GM04503 (cell line): ENCODE results near the gene AKT3.
A peak's percentile ranks its signal among the peaks of the same experiment; 100 is the strongest.

Experiments
- DNase-seq: peaks from one replicate; pipeline ENCODE4 v3.0.0-alpha.2; 2012; ENCODE audit warnings: low read depth

Gene AKT3

DNA sequence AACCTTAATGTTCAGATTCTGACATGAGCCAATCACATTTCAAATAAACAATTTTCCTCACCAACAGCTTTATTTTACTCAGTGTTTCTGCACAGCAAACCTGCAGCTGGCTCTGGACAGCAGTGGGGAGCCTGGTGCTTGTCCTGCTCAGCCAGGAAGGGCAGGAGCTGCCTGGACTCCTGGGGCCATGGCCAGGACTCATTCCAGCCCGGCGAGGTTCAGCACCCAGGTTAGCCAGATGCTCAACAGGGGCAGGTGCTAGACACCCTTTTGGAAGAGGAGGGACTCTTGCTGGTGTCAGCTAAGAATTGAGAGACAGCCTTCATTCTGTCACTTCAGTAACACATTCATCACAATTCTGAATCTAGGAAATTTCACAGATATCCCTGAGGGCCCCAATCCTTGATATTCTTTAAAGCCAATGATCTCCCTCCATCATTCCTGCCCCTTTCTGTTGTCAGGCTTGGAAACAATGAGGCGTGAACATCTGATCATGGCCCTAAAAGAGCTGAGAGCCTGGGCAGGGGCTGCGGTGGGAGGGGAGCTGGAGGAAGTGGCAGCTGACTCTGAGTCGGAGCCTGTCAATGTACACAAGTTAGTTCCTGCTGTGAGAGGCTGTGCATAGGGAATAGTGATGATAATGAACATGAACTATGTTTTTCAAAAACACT, 342.9 kb downstream of the AKT3 start:
- no peak for DNase-seq

DNA sequence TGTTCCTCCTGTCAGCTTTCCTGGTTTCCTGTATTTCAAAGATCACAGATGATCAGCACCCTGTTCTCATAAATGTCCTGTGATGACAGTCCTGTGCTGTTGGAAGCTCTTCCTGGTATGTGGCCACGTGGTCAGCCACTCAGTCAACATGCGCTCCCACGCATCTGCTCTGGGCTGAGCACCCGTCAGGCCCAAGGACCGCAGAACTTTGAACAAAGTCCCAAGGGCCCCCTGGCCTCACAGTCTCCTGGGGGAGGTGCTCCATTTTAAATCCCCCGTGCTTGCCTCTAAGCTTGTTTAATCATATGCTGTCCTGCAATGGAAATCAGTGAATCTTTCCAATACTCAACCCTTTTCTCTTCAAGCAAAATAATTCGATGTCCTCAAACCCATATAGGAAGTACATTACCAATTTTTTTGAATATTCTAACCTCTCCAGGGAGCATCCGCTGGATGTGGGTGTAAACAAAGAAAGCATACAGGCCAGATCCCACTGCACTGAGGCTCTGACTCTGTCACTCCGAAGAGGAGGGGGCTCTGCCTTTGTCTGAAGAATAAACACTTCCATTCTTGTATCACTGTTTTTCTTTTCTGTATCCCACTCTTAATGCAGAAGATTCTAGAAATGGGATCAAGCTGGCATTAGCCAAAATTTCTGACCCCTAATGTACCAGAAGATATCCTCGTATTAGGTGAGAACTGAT, 343.9 kb downstream of the AKT3 start:
- no peak for DNase-seq

DNA sequence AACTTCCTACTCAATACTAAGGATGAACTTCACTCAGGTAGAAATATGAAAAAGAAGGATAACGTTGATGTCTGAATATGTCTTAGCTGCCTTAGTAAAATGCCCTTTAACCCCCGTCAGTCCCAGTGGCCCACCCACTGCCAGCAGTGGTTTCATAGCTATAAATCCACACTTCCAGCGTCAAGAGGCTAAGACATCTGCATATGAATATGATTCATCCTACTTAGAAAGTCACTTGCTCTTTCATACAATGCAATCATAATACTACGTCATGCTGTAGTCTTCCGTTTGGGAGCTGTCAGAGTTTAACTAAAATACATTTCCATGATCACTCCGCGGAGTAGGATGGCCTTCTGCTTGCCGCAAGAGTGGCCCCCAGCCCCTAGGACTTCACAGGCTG, 346.9 kb downstream of the AKT3 start:
- no peak for DNase-seq

DNA sequence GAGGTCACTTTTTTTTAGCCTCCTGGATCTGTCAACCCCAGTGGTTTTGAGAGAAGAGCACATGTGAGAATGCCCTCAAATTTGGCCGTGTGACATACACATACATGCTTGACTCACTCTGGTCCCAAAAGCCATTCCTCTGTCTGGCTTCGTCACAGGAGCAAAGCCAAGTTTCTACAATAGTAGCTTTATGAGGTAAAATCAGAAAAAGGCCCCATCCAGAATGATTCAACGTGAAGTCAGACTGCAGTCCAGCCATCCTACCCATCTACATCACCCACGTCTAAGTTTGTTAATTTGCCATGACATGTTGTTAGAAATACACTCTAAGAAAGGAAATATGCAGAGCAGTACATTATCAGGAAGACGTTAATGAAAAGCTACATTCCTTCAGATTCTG, 349.0 kb downstream of the AKT3 start:
- peak; percentile 45 for DNase-seq

DNA sequence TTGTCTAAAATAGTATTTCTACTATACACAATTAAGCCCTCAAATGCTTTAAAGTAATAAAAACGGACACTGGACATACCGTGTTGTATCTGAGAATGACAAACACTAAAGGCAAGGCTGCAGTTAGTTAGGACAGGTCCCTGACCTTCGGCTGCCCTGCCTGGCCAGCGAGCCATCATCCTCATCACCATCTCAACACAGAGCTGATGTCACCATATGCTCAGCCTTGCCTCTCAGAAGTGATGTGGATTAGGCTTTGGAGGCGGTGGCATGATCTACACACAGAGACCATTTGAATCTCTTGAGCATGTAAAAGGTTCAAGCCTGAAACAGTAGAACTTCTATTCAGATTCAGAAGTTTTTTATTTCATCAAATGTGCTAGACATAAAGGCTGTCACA, 349.5 kb downstream of the AKT3 start:
- no peak for DNase-seq

DNA sequence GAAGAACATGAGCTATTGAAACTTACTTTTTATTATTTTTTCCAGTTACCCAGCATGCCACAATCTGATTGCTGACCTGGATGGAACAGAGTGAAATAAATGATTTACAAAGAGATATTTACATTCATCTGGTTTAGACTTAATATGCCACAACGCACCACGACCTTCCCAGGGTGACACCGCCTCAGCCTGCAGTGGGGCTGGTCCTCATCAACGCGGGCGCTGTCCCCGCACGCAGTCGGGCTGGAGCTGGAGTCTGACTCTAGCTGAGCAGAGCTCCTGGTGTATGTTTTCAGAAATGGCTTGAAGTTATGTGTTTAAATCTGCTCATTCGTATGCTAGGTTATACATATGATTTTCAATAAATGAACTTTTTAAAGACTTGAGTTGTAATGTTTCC, 350.3 kb downstream of the AKT3 start:
- DNase-seq = no peak

DNA sequence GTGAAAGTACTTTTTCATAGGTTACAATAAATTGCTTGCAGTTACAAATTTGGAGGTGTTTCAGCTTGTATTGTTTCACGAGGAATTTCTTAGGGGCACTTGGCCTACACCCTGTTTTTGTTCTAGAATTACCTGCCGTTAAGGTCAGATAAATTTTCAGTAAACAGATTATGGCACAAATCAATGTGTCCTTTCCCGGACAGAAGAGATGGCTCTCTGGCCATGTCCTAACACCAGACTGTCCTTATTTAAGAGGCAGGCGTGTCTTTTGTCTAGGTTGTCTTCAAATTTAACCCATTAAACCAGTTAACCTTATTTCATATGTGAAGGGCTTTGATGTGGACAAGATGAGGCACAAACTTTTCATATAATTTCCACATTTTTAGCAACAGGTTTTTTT, 350.8 kb downstream of the AKT3 start:
- DNase-seq = no peak

DNA sequence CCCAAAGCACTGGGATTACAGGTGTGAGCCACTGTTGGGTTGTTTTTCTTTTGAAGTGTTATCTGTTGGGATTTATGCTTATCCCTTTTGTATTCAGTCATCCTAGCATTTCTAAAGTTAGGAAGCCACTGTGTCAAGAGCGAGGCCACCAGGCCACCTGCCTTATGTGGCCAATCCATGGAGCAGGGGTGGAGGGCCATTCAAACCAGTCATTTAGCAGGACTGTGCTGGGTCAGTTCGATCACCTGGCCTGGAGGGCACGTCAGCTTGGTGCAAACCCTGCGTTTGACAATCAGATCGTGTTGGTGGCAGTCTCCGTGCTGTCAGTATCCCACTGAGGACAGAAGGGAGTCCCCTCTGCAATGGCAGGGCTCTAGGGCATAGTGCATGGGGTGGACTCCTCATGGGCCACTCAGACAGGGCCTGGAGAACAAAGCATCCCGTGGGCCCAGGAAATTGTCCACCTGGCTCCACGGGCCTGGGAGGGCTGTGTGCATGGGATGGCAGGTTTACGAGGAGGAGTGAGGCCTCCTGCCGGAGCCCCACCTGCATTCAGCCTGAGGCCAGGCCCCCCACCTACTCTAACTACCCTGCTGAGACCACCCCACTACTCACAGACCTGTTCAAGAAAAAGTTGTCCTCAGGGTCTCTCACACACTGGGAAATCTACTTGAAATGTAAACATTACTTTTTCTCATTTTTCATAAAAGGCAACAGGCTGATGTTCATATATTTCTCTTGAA, 351.9 kb downstream of the AKT3 start:
- no peak for DNase-seq

DNA sequence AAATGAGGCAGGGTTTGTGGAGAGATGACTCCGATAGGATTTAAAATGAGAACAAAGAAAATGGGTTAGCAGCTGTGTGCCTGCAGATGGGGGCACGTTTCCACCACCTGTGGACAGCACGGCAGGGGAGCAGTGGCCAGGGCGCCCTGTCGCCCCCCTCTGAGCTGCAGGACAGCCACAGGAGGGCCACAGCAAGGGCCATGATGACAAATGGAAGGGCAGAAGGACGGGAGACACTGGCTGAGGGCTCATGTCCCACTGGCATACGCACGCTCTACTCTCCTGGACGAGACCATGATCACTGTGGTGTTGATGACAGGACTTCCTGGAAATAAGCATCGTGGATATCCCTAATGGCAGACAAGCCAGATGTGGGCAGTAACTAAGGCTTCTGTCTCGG, 353.2 kb downstream of the AKT3 start:
- no peak for DNase-seq

DNA sequence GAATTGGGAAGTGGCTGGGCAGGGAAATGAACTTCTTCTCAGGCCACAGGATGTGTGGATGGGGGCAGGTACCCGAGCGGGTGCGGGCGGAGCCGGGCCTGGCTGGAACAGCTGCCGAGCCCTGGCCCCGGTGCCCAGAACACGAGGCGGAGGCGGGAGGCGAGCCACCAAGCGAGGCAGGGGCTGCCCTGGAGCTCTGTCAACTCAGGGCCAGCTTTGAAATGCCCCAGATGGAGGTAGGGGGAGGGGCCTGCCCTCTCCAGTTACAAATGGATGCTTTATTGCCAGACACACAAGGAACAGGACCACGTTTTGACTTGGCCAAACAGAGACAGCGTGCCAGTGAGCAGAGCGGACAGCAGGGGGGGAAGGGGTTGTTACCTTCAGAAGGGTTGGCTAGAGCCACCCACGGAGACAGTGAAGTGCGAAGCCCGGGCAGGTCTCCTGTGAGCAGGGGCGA, 353.8 kb downstream of the AKT3 start:
- no peak for DNase-seq

DNA sequence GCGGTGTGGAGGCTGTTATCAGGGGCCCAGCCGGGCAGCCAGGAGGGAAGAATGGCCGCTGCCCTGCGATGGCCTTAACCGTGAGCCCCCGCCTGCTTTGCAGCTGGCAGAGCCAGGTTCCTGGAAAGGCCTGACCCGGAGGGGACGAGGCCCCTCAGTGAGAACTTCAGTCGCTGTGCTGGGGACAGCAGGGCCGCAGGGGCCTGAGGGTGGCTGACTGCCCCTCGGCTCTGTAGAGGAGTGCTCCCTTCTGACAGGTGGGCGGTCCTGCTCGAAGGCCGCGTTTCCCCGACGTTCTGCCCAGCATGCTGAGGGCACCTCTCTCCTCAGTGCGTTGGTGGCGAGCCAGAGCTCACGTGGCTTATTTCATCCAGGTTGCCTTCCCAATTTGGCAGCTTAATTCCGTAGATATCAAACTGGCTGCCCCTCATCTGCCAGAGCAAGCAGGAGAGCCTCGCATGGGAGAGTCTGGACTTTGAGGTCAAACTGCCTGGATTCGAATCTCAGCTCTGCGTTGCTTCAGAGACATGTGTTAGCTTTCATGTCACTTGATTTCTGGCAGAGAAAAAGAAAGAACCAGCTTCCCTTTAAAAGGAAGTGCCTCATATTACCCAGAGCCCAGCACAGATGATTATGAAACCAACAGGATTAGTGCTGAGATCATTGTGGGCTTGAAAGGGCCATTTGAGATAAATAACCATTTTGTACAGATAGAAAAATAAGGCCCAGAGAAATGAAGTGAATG, 354.4 kb downstream of the AKT3 start:
- no peak for DNase-seq

DNA sequence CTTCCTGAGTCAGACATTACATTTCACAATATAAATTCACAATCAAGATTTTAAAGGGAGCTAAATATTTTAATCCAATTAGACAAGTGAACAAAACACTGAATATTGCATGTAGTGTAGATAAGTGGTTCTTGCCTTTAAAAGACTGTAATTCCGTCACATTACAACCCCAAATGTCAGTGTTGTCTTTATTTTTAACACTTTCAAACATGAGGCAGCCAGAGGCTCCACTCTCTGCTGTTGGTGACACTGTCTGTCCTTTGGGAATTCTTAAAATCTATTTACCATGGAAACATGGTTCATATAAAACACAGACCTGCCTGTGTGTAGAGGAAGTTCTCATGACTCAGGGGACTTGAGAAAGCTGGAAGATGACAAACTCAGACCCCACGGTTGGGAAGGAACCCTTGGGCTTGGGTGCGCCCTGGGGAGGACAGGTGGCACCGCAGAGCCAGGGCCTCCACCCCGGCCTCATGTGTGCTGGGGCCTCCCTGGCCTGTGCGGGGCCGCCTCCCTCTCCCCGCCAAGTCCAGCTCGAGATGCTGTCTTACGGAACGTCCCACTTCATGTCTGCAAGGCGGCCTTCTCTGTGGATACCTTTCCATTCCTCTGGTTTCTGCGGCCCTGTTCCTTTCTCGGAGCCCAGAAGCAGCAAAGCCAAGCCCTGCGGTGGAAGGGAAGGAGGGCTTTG, 355.2 kb downstream of the AKT3 start:
- no peak for DNase-seq

DNA sequence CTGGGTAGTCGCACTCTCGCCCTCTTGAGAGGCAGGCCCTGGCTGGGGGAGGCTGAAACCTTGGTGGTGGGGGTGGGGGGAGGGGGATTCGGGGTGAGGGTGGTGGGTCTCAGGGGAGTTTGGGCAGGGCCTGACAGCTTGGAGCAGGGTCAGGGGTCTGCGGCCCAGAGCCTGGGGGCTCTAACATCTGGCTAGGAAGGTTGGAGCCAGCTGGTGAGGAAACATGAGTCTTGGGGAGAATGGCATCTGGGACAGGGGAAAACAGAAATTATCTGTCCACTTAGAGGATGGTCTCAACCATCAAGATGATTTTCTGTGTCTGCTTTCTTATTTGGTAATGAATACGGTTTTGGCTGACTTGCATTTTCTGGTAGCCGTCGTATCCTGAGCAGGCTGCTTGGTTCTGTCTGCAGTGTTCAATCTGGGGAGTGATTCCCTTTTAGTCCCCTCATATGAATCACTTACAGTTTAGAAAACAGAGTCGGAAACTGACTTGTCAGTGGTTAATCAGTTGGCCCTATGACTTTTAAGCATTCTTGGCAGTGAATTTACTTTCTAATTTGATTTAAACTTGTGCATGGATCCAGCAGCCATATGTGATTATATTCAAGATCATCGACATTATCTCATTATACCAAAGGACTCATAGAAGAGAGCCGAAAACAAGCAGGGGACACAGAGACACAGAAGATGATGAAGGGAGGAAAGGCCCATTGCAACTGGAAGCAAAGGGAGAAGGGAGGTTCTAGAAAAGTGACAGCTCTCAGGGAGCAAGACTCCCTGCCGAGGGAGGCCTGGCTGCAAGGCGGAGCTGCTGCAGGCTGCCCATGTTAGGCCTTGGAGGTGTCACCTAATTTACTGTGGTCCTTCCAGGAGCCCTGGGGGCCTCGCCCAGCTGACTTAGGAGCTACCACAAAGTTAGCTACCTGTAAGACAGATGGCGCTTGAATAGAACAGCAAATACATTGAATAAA, 356.6 kb downstream of the AKT3 start:
- no peak for DNase-seq

DNA sequence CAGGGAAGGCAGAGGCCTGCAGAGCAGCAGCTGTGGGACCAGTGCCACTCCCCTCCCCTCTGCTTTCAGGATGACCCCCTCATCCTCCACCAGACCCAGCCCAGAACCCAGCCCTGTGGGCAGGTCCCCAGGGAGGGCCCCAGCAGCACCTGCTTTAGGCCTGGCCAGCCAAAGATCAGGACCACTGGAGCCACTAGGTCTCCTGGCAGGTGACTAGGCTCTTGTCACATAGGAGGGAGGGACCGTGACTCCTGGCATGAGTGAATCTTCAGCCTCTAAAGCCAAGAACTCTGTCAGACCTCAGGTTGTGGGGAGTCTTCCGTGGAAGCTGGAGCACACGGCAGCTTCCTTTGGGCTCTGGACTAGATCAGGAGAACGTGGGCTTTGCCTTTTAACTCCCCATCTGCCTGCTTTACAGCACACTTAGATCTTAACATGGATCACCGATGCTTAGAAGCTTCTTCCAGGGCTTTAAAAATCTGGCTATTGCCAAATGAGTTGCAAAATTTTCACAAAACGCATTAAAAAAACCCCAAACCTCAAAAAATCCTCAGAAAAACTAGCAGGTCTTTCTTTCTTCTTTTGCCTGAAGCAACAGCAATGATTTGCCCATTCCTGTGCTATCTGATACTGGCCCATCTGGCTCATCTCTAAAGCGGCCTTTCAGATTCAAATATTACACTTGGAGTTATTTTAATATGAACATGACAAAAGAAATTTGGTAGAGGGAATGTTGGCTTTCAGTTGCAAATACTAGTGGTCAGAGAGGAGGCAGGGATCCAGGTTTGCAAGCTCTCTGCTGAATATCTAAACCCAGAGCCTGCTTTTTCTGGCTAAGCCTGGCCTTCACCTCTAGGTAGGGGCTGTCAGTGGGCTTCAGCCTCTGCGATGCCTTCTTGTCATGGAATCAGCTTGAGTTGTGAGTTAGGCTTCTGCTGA, 359.0 kb downstream of the AKT3 start:
- peak; percentile 75 for DNase-seq

DNA sequence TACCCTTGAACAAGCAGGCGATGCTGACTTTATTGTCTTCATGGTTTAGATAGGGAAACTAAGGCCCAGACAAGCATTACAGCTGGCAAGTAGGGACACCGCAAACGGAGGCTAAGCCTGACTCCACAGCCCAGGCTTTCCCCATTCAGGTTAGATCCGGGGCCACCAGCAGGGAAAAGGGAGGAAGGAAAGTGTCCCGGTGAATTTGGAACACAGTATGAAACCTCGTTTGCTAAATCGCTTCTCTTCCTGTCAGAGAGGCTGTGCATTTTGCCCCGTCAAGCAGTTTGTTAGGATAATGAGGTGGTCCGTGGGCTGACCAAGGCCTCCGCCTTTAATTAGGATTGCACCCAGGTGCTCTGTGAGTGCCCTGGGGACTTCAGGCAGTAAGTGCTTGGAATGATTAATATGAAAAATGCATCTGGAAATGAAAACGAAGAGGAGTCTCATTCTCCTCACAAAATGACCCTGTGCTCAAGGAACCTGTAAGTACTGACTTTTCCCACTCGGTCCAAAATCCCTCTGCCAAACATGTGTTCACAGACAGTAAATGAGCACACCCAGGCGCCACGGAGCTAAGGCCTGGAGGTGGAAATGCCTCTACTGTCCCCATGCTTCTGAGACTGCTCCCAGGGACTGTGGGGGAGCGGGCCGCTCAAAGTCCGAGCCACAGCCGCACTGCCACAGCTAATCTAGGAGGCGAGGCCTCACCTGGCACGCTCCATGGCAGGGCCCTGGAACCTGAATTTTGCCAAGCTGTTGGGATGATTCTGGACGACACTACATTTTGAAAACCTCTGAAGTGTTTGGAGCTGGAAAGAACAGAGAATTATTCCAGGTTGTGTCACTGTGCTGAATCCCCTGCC, 360.1 kb downstream of the AKT3 start:
- DNase-seq = no peak

DNA sequence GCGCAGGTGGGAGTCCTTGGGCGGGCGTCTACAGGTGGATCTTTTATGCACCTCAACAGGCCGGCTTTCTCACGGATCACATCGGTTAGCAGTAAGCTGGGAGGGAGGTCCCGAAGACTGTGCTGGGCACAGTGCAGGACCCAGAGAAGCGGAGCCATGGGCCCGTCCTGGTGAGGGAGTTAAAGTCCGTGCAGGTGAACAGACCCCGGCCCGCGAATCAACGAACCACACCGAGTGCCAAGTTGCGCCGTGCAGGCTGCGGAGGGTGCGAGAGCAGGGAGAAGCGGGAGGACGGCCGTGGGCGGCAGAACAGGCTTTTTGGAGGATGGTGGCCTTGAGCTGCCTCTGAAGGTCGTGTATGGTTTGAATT, 360.9 kb downstream of the AKT3 start:
- no peak for DNase-seq

DNA sequence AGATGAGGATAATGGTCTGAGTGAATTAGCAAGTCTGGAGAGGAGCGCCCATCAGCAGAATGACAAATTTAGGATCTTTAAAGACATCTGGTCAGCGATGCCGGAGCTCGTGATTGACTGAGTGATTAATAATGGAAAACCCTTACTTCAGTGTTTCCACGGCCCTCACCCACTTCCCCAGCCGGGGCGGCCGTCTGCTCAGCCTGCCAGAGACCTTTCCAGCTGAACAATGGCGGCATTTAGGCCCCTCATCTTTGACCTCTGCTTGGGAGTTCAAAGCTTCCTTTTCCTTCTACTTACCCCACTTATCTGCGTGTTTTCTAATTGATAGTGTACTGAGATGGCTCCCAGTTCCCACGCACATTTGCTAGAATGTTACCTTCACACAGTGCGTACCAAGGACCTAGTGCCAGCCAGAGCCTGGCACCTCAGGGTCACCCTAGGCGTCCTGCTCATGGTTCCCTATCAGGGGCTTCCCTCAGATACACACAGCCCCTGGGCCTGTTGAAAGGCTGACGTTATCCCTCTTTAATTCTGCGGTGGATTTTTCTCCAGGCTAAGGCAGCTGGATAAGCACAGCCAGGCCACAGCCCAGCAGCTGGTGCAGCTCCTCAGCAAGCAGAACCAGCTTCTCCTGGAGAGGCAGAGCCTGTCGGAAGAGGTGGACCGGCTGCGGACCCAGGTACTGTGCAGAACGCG, 361.4 kb downstream of the AKT3 start:
- DNase-seq = no peak

DNA sequence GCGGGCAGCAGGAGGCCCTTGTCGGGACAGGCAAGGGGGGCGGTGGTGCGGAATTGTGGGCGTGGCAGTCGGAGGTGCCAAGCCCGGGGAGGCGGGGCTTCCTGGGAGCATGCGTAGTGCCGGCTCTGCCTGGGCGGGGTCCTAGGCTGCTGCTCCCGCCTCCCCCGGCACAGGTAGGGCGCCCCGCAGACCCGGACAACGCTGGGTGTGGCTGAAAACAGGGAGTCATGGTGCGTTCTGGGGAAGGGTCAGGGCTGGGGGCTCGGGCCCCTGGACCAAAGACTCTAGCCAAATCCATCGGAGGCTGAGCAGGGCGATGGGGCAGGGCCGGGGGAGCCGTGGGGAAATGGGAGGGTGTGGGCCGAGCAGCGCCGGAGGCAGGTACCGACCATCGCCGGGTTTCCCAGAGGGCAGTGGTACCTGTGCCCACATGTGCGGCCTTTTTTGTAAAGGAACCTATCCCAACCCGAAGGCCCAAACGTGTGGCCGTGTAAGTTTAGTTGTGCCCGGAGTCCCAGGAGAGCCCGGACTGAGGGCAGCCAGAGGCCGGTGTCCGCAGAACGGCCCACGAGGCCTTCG, 362.3 kb downstream of the AKT3 start:
- DNase-seq = no peak
